GM23338 (cell line): Measurements from ENCODE around the gene TMEM200A.

Experiments
- CREB1 ChIP-seq: fragments of 250-450 bp; sonication (Bioruptor Pico); IDR thresholded peaks from 2 replicates; pipeline ENCODE4 v1.5.0; 2020; ENCODE audit warnings: low read depth, mild to moderate bottlenecking, moderate library complexity
- EZH2 ChIP-seq: fragments of 200-600 bp; sonication (generic); IDR thresholded peaks from one replicate; pipeline ENCODE4 v1.8.0; 2017; ENCODE audit warnings: antibody characterized with exemption, mild to moderate bottlenecking, low read depth; ENCODE audit not compliant: unreplicated experiment
- EZH2phosphoT487 ChIP-seq: fragments of 200-600 bp; sonication (generic); IDR thresholded peaks from one replicate; pipeline ENCODE4 v1.8.1; 2018; ENCODE audit warnings: antibody characterized with exemption; ENCODE audit not compliant: unreplicated experiment
- POLR2AphosphoS5 ChIP-seq: IDR thresholded peaks from 2 replicates; pipeline ENCODE4 v1.6.1; 2016; ENCODE audit warnings: antibody characterized with exemption, low read depth
- ZNF331 ChIP-seq: fragments of 250-450 bp; sonication (Bioruptor Pico); IDR thresholded peaks from 2 replicates; pipeline ENCODE4 v1.5.0; 2020; ENCODE audit warnings: low read depth, mild to moderate bottlenecking, moderate library complexity
- TF ChIP-seq, protein P1 (sequence below), 2 experiments: fragments of 200-600 bp in 1 of 2; sonication (generic) in 1 of 2; conservative IDR thresholded peaks; 2 replicates each; pipeline versions ENCODE4 v1.5.1 to v1.6.1; 2016 to 2017; ENCODE audit warnings: antibody characterized with exemption in 2 of 2, low read depth in 2 of 2, mild to moderate bottlenecking in 2 of 2, moderate library complexity in 1 of 2
- TF ChIP-seq, protein P2 (sequence below): IDR thresholded peaks from one replicate; pipeline ENCODE4 v1.6.1; 2018; ENCODE audit warnings: antibody characterized with exemption; ENCODE audit not compliant: unreplicated experiment
- TF ChIP-seq, protein P3 (sequence below): IDR thresholded peaks from 2 replicates; pipeline ENCODE4 v1.6.1; 2016; ENCODE audit warnings: antibody characterized with exemption

DNA sequence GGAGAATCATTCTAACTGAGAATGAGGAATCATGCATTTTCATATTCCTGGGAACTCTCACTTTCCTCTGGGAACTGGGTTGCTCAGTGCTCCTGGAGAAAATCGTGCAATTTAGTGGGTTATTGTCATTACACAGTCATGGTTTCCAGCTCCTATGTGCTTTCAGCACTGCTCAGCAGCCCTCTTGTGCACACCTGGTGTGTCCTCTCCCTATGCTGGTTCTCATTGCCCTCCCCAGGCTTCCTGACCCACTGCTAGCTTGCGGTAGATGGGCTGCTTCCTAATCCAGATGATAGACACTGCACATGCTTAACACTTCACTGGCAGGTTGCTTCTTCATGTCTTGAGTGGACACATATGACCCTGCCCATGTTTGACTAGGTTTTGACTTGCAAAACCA lies 39.7 kb downstream of the TMEM200A start:
- TF ChIP-seq, protein P1, sequence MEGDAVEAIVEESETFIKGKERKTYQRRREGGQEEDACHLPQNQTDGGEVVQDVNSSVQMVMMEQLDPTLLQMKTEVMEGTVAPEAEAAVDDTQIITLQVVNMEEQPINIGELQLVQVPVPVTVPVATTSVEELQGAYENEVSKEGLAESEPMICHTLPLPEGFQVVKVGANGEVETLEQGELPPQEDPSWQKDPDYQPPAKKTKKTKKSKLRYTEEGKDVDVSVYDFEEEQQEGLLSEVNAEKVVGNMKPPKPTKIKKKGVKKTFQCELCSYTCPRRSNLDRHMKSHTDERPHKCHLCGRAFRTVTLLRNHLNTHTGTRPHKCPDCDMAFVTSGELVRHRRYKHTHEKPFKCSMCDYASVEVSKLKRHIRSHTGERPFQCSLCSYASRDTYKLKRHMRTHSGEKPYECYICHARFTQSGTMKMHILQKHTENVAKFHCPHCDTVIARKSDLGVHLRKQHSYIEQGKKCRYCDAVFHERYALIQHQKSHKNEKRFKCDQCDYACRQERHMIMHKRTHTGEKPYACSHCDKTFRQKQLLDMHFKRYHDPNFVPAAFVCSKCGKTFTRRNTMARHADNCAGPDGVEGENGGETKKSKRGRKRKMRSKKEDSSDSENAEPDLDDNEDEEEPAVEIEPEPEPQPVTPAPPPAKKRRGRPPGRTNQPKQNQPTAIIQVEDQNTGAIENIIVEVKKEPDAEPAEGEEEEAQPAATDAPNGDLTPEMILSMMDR (conservative IDR thresholded peaks at IDR 0.05; ENCODE audit: low read depth in 2 of 2) = no peak
- no peak for TF ChIP-seq POLR2AphosphoS5
- no peak for TF ChIP-seq EZH2
- TF ChIP-seq, protein P2, sequence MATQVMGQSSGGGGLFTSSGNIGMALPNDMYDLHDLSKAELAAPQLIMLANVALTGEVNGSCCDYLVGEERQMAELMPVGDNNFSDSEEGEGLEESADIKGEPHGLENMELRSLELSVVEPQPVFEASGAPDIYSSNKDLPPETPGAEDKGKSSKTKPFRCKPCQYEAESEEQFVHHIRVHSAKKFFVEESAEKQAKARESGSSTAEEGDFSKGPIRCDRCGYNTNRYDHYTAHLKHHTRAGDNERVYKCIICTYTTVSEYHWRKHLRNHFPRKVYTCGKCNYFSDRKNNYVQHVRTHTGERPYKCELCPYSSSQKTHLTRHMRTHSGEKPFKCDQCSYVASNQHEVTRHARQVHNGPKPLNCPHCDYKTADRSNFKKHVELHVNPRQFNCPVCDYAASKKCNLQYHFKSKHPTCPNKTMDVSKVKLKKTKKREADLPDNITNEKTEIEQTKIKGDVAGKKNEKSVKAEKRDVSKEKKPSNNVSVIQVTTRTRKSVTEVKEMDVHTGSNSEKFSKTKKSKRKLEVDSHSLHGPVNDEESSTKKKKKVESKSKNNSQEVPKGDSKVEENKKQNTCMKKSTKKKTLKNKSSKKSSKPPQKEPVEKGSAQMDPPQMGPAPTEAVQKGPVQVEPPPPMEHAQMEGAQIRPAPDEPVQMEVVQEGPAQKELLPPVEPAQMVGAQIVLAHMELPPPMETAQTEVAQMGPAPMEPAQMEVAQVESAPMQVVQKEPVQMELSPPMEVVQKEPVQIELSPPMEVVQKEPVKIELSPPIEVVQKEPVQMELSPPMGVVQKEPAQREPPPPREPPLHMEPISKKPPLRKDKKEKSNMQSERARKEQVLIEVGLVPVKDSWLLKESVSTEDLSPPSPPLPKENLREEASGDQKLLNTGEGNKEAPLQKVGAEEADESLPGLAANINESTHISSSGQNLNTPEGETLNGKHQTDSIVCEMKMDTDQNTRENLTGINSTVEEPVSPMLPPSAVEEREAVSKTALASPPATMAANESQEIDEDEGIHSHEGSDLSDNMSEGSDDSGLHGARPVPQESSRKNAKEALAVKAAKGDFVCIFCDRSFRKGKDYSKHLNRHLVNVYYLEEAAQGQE = no peak
- no peak for TF ChIP-seq EZH2phosphoT487
- no peak for TF ChIP-seq ZNF331 (CRISPR knock-in tag)
- TF ChIP-seq CREB1 (CRISPR knock-in tag) = no peak
- TF ChIP-seq, protein P3, sequence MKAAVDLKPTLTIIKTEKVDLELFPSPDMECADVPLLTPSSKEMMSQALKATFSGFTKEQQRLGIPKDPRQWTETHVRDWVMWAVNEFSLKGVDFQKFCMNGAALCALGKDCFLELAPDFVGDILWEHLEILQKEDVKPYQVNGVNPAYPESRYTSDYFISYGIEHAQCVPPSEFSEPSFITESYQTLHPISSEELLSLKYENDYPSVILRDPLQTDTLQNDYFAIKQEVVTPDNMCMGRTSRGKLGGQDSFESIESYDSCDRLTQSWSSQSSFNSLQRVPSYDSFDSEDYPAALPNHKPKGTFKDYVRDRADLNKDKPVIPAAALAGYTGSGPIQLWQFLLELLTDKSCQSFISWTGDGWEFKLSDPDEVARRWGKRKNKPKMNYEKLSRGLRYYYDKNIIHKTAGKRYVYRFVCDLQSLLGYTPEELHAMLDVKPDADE = no peak
